Cardiac fibroblast (primary cell): Measurements from ENCODE around the gene C10orf53.

Experiments
- DNase-seq, 2 donors: peaks; one replicate each; pipeline versions ENCODE4 v3.0.0 to v3.0.0-alpha.2; 2010; ENCODE audit warnings: low read depth in 2 of 2
- H3K4me3 ChIP-seq, 2 donors: replicated peaks in 1 of 2; 1 replicate in 1 of 2; 2 replicates in 1 of 2; pipeline ENCODE4 v1.5.1; 2011; ENCODE audit warnings: low read depth in 2 of 2, low read length in 2 of 2, mild to moderate bottlenecking in 2 of 2, moderate library complexity in 1 of 2
- CTCF ChIP-seq: IDR thresholded peaks from one replicate; pipeline ENCODE4 v1.5.1; 2011; ENCODE audit warnings: low read depth, mild to moderate bottlenecking, low read length, inconsistent platforms

Gene C10orf53

GRCh38 chr10:49736564-49737113 lies 57.2 kb downstream of the C10orf53 start:
- H3K4me3 ChIP-seq, result no peak overlapping the region
- no peak for DNase-seq
- no peak for TF ChIP-seq CTCF

GRCh38 chr10:49737474-49738201 lies 58.2 kb downstream of the C10orf53 start:
- H3K4me3 ChIP-seq, result no peak overlapping the region
- DNase-seq, result no peak
- no peak for TF ChIP-seq CTCF

GRCh38 chr10:49738616-49739360 lies 59.3 kb downstream of the C10orf53 start:
- no peak for TF ChIP-seq CTCF
- DNase-seq, result no peak
- H3K4me3 ChIP-seq, result no peak overlapping the region

GRCh38 chr10:49739426-49739825 lies 60.0 kb downstream of the C10orf53 start:
- no peak for TF ChIP-seq CTCF
- no peak for DNase-seq
- no peak overlapping the region for H3K4me3 ChIP-seq

GRCh38 chr10:49740346-49741107 lies 61.1 kb downstream of the C10orf53 start:
- no peak overlapping the region for H3K4me3 ChIP-seq
- TF ChIP-seq CTCF, result no peak
- no peak for DNase-seq

GRCh38 chr10:49741108-49741995 lies 61.9 kb downstream of the C10orf53 start:
- no peak overlapping the region for H3K4me3 ChIP-seq
- TF ChIP-seq CTCF, result no peak
- DNase-seq, result peak in 1 of 2 donors; percentile 5
